Hepatocyte (in vitro differentiated cells): ENCODE measurements around the gene ADGRB2.

Experiments used
- EZH2 ChIP-seq: fragments of 200-600 bp; sonication (generic); IDR thresholded peaks from 2 replicates; pipeline ENCODE4 v1.6.1; 2016; ENCODE audit warnings: antibody characterized with exemption, mild to moderate bottlenecking, borderline replicate concordance
- EZH2phosphoT487 ChIP-seq: fragments of 200-600 bp; sonication (generic); IDR thresholded peaks from one replicate; pipeline ENCODE4 v1.6.1; 2018; ENCODE audit warnings: antibody characterized with exemption, mild to moderate bottlenecking, low read depth, moderate library complexity; ENCODE audit not compliant: unreplicated experiment, severe bottlenecking
- TF ChIP-seq, protein P1 (sequence below): fragments of 200-600 bp; sonication (generic); IDR thresholded peaks from 2 replicates; pipeline ENCODE4 v1.5.1; 2016; ENCODE audit warnings: antibody characterized with exemption, mild to moderate bottlenecking; ENCODE audit not compliant: poor library complexity

DNA sequence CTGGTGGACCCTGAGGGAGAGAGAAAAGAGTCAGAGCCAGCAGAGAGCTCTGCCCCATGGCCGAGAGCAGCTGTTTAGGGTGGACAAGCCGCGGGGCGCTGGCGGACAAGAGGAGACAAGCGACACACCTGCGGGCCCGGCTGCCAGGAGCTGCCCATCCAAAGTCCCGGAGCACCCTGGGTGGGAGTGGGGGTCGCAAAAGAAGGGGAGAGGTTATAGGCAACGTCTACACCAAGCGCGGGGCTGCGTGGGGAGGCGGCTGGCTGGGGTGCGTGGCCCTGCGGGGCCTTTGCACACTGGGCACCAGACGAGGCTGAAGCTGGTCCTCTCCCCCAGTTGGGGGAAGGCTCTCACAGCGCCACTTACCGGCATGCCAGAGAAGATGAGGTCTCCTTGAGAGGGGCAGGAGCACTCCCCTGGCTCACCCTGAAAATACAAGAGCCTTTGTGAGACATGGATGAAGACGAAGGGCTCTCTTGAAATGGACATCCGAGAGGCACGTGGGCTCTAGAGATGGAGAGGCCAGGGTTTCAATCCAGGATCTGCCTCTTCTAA, 84.4 kb downstream of the ADGRB2 start:
- TF ChIP-seq, protein P1, sequence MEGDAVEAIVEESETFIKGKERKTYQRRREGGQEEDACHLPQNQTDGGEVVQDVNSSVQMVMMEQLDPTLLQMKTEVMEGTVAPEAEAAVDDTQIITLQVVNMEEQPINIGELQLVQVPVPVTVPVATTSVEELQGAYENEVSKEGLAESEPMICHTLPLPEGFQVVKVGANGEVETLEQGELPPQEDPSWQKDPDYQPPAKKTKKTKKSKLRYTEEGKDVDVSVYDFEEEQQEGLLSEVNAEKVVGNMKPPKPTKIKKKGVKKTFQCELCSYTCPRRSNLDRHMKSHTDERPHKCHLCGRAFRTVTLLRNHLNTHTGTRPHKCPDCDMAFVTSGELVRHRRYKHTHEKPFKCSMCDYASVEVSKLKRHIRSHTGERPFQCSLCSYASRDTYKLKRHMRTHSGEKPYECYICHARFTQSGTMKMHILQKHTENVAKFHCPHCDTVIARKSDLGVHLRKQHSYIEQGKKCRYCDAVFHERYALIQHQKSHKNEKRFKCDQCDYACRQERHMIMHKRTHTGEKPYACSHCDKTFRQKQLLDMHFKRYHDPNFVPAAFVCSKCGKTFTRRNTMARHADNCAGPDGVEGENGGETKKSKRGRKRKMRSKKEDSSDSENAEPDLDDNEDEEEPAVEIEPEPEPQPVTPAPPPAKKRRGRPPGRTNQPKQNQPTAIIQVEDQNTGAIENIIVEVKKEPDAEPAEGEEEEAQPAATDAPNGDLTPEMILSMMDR, result no peak
- TF ChIP-seq EZH2phosphoT487 (no peak), EZH2 (no peak)
